Ovary (tissue), 3 donors: Measurements from ENCODE around the gene PTGS1.

Experiments used
- POLR2A ChIP-seq: fragments of 450-650 bp; IDR thresholded peaks from one replicate; pipeline ENCODE4 v1.6.1; 2017; ENCODE audit warnings: antibody characterized with exemption, mild to moderate bottlenecking, moderate library complexity
- TF ChIP-seq, protein P1 (sequence below), 3 donors: fragments of 450-650 bp in 2 of 3; fragments of 200-600 bp in 1 of 3; IDR thresholded peaks; one replicate each; pipeline versions ENCODE4 v1.5.1 to v1.8.0; 2016 to 2022; ENCODE audit warnings: antibody characterized with exemption in 3 of 3, mild to moderate bottlenecking in 1 of 3
- donor health status: DM: no; HTN: no; CAD: no.

DNA sequence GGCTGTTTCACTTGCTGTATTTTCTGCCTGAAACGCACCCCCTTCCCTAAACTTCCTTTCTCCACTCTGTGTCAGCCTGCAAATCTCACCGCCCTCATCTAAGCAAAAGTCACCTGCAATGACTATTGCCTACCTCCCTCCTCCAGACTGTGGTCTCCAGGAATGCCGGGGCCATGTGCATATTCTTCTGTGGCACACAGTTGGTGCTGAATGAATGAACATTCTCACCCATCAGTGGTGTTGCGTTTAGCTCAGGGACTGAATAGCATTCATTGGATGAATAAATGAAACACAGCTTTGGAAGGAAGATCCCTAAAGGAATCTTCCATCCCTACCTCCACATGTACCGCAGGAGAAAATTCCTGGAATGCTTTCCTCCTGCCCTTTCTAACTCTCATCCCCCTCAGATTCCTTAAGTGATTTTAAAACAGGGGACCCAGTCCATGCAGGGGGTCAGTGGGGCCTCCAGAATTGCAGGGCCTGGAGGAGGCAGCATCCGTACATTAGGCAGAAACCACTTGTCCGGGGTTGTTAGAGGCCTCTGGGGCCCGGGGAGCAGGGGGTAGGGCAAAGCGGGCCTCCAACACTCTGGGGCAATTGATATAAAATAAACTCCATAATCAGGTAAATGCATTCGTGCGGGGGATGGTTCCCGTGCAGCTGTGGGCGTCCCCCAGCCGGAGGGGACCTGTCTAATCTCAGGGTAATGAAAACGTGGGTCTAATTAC, 28.3 kb upstream of the PTGS1 start:
- TF ChIP-seq, protein P1, sequence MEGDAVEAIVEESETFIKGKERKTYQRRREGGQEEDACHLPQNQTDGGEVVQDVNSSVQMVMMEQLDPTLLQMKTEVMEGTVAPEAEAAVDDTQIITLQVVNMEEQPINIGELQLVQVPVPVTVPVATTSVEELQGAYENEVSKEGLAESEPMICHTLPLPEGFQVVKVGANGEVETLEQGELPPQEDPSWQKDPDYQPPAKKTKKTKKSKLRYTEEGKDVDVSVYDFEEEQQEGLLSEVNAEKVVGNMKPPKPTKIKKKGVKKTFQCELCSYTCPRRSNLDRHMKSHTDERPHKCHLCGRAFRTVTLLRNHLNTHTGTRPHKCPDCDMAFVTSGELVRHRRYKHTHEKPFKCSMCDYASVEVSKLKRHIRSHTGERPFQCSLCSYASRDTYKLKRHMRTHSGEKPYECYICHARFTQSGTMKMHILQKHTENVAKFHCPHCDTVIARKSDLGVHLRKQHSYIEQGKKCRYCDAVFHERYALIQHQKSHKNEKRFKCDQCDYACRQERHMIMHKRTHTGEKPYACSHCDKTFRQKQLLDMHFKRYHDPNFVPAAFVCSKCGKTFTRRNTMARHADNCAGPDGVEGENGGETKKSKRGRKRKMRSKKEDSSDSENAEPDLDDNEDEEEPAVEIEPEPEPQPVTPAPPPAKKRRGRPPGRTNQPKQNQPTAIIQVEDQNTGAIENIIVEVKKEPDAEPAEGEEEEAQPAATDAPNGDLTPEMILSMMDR (IDR thresholded peaks at IDR 0.05) = no peak
- TF ChIP-seq POLR2A = no peak
